Neuronal stem cell (in vitro differentiated cells): ENCODE results near the gene ADRB2.
"Not testable (repeated sequence)": the region's sequence is repeated elsewhere in the genome, so short reads cannot be mapped to it uniquely, and the experiment has no call there.

ENCODE experiments used
- DNase-seq: peaks from one replicate; pipeline ENCODE4 v3.0.0-alpha.2; 2013; ENCODE audit warnings: low spot score
- H2AFZ ChIP-seq: one replicate; pipeline ENCODE4 v1.6.1; 2013; ENCODE audit warnings: mild to moderate bottlenecking, low read length, inconsistent platforms
- H2AK5ac ChIP-seq: 2 replicates; pipeline ENCODE4 v1.6.1; 2013; ENCODE audit warnings: low read depth, mild to moderate bottlenecking, inconsistent platforms, low read length, moderate library complexity, mixed read lengths
- H2BK120ac ChIP-seq: 2 replicates; pipeline ENCODE4 v1.6.1; 2013; ENCODE audit warnings: low read depth, mild to moderate bottlenecking, inconsistent platforms, low read length, moderate library complexity, mixed read lengths
- H2BK12ac ChIP-seq: one replicate; pipeline ENCODE4 v1.6.1; 2013; ENCODE audit warnings: low read length, inconsistent platforms
- H2BK15ac ChIP-seq: 2 replicates; pipeline ENCODE4 v1.6.1; 2013; ENCODE audit warnings: mild to moderate bottlenecking, low read length, inconsistent platforms, mixed read lengths
- H2BK5ac ChIP-seq: one replicate; pipeline ENCODE4 v1.6.1; 2013; ENCODE audit warnings: inconsistent platforms, mild to moderate bottlenecking, low read length, moderate library complexity
- H3K14ac ChIP-seq: one replicate; pipeline ENCODE4 v1.6.1; 2013; ENCODE audit warnings: low read length, inconsistent platforms
- H3K18ac ChIP-seq: 2 replicates; pipeline ENCODE4 v1.6.1; 2013; ENCODE audit warnings: low read length, inconsistent platforms
- H3K23ac ChIP-seq: 2 replicates; pipeline ENCODE4 v1.6.1; 2013; ENCODE audit warnings: low read depth, mild to moderate bottlenecking, mixed read lengths, low read length, inconsistent platforms; ENCODE audit not compliant: poor library complexity
- H3K27ac ChIP-seq: replicated peaks from 3 replicates; pipeline ENCODE4 v1.5.1; 2013; ENCODE audit warnings: low read length, inconsistent platforms
- H3K27me3 ChIP-seq, 3 experiments: 2 replicates each; pipeline ENCODE4 v1.6.1; 2013; ENCODE audit warnings: low read length in 3 of 3, mild to moderate bottlenecking in 2 of 3, inconsistent platforms in 1 of 3, low read depth in 1 of 3, mixed read lengths in 1 of 3, moderate library complexity in 1 of 3; ENCODE audit not compliant: control insufficient read depth in 3 of 3, insufficient read depth in 3 of 3
- H3K36me3 ChIP-seq, 2 donors: replicated peaks in 1 of 2; 2 replicates each; pipeline ENCODE4 v1.6.1; 2013; ENCODE audit warnings: low read length in 2 of 2; ENCODE audit not compliant: control insufficient read depth in 2 of 2, insufficient read depth in 2 of 2
- H3K4ac ChIP-seq: 2 replicates; pipeline ENCODE4 v1.6.1; 2013; ENCODE audit warnings: inconsistent platforms, mild to moderate bottlenecking, low read length, moderate library complexity
- H3K4me1 ChIP-seq, 2 donors: 1 replicate in 1 of 2; 2 replicates in 1 of 2; pipeline ENCODE4 v1.6.1; 2013; ENCODE audit warnings: low read length in 2 of 2, low read depth in 1 of 2; ENCODE audit not compliant: control insufficient read depth in 2 of 2, insufficient read depth in 1 of 2
- H3K4me2 ChIP-seq: one replicate; pipeline ENCODE4 v1.6.1; 2013; ENCODE audit warnings: mild to moderate bottlenecking, low read length, inconsistent platforms; ENCODE audit not compliant: insufficient read depth, poor library complexity, severe bottlenecking
- H3K4me3 ChIP-seq, 2 donors: 2 replicates each; pipeline ENCODE4 v1.5.1; 2013; ENCODE audit warnings: low read length in 2 of 2, mild to moderate bottlenecking in 2 of 2, inconsistent platforms in 1 of 2, moderate library complexity in 1 of 2
- H3K79me1 ChIP-seq: one replicate; pipeline ENCODE4 v1.6.1; 2013; ENCODE audit warnings: low read depth, mild to moderate bottlenecking, inconsistent platforms, low read length, moderate library complexity
- H3K9ac ChIP-seq: one replicate; pipeline ENCODE4 v1.6.1; 2013; ENCODE audit warnings: mild to moderate bottlenecking, low read depth, low read length, inconsistent platforms; ENCODE audit not compliant: poor library complexity
- H3K9me3 ChIP-seq, 2 donors: replicated peaks in 1 of 2; 2 replicates each; pipeline versions ENCODE3 to v1.6.1; 2013; ENCODE audit warnings: low read length in 2 of 2, mild to moderate bottlenecking in 2 of 2, inconsistent platforms in 1 of 2, low read depth in 1 of 2, mixed read lengths in 1 of 2, moderate library complexity in 1 of 2; ENCODE audit not compliant: control insufficient read depth in 2 of 2, insufficient read depth in 1 of 2
- H4K8ac ChIP-seq: one replicate; pipeline ENCODE4 v1.6.1; 2013; ENCODE audit warnings: low read depth, mild to moderate bottlenecking, inconsistent platforms, low read length, moderate library complexity
- H4K91ac ChIP-seq: one replicate; pipeline ENCODE4 v1.6.1; 2013; ENCODE audit warnings: low read length, low read depth, mild to moderate bottlenecking, inconsistent platforms; ENCODE audit not compliant: poor library complexity
- WGBS, 2 donors: extraction: QIAGEN DNeasy Blood & Tissue Kit; methylation state at CpG; one replicate each; pipeline ENCODE4 v1.1.7; 2013; ENCODE audit warnings: missing lambda C conversion rate in 2 of 2, mixed read lengths in 1 of 2; ENCODE audit not compliant: insufficient read length in 2 of 2, insufficient replicate concordance in 1 of 2; ENCODE audit errors: extremely low coverage in 2 of 2; 5-methylcytosine and 5-hydroxymethylcytosine counted together

ADRB2 gene

GRCh38 chr5:148798786-148799185 lies 27.6 kb upstream of the ADRB2 start:
- H3K4me3 ChIP-seq: no peak overlapping the region
- H3K9ac ChIP-seq: no peak overlapping the region
- no peak overlapping the region for H3K27ac ChIP-seq
- no peak overlapping the region for H2AK5ac ChIP-seq
- H4K91ac ChIP-seq: no peak overlapping the region
- H3K4ac ChIP-seq: no peak overlapping the region
- no peaks in the 10 kb centered on the region for H3K4me1 ChIP-seq
- WGBS, 2 donors: no CpG with 5 or more reads among the region's 1 CpG
- no peak overlapping the region for H3K18ac ChIP-seq
- no peak overlapping the region for H3K4me2 ChIP-seq
- H2BK12ac ChIP-seq: no peak overlapping the region
- no peak overlapping the region for H2BK15ac ChIP-seq
- no peak overlapping the region for H4K8ac ChIP-seq
- H3K27me3 ChIP-seq: no peaks in the 10 kb centered on the region
- H2BK120ac ChIP-seq: no peak overlapping the region
- H3K79me1 ChIP-seq: no peaks in the 10 kb centered on the region
- no peak overlapping the region for H3K14ac ChIP-seq
- no peak overlapping the region for H3K23ac ChIP-seq
- DNase-seq: no peak
- H2BK5ac ChIP-seq: no peak overlapping the region
- no peaks in the 10 kb centered on the region for H3K36me3 ChIP-seq
- no peaks in the 10 kb centered on the region for H3K9me3 ChIP-seq
- no peak overlapping the region for H2AFZ ChIP-seq

GRCh38 chr5:148799737-148800527 lies 26.5 kb upstream of the ADRB2 start:
- no peak overlapping the region for H3K4me2 ChIP-seq
- H3K14ac ChIP-seq: no peak overlapping the region
- no peak overlapping the region for H3K18ac ChIP-seq
- no peak overlapping the region for H3K27ac ChIP-seq
- no peak overlapping the region for H3K4me3 ChIP-seq
- no peak overlapping the region for H4K91ac ChIP-seq
- H2BK15ac ChIP-seq: no peak overlapping the region
- H3K4ac ChIP-seq: no peak overlapping the region
- no peaks in the 10 kb centered on the region for H3K36me3 ChIP-seq
- H3K9me3 ChIP-seq: no peaks in the 10 kb centered on the region
- no peak overlapping the region for H2BK5ac ChIP-seq
- no CpG with 5 or more reads among the region's 9 CpGs for WGBS, 2 donors
- H3K4me1 ChIP-seq: no peaks in the 10 kb centered on the region
- no peaks in the 10 kb centered on the region for H3K79me1 ChIP-seq
- H3K27me3 ChIP-seq: no peaks in the 10 kb centered on the region
- H2BK12ac ChIP-seq: no peak overlapping the region
- no peak overlapping the region for H4K8ac ChIP-seq
- no peak overlapping the region for H2BK120ac ChIP-seq
- H2AFZ ChIP-seq: no peak overlapping the region
- no peak overlapping the region for H2AK5ac ChIP-seq
- H3K23ac ChIP-seq: no peak overlapping the region
- no peak overlapping the region for H3K9ac ChIP-seq
- DNase-seq: no peak

- DNase-seq: no peak
- Histone ChIP-seq H2BK15ac (no peak overlapping the region), H3K4me2 (no peak overlapping the region), H3K14ac (no peak overlapping the region), H3K9ac (no peak overlapping the region), H3K79me1 (no peaks in the 10 kb centered on the region), H3K27ac (no peak overlapping the region), H3K23ac (no peak overlapping the region), H3K4me1 (no peaks in the 10 kb centered on the region), H4K91ac (no peak overlapping the region), H2BK120ac (no peak overlapping the region), H2BK5ac (no peak overlapping the region), H2AK5ac (no peak overlapping the region), H3K36me3 (no peaks in the 10 kb centered on the region), H3K18ac (no peak overlapping the region), H3K9me3 (no peaks in the 10 kb centered on the region), H4K8ac (no peak overlapping the region), H2BK12ac (no peak overlapping the region), H3K4me3 (no peak overlapping the region), H3K27me3 (no peaks in the 10 kb centered on the region), H2AFZ (no peak overlapping the region), H3K4ac (no peak overlapping the region)
- WGBS, 2 donors: no CpG with 5 or more reads among the region's 4 CpGs
Observed at GRCh38 chr5:148801682-148802276, 24.6 kb upstream of the ADRB2 start.

GRCh38 chr5:148803451-148803850 lies 23.0 kb upstream of the ADRB2 start:
- H2BK5ac ChIP-seq, H2AFZ ChIP-seq, H3K4me1 ChIP-seq, H2BK12ac ChIP-seq, H3K79me1 ChIP-seq, H2AK5ac ChIP-seq, H3K4me2 ChIP-seq, H3K9ac ChIP-seq, H2BK15ac ChIP-seq, H3K23ac ChIP-seq, DNase-seq, H3K4ac ChIP-seq, H3K18ac ChIP-seq, H3K27ac ChIP-seq, H4K91ac ChIP-seq, H3K14ac ChIP-seq, H4K8ac ChIP-seq, H3K36me3 ChIP-seq, H3K9me3 ChIP-seq, H3K4me3 ChIP-seq, H3K27me3 ChIP-seq, H2BK120ac ChIP-seq: not testable (repeated sequence)
- WGBS, 2 donors: no CpG with 5 or more reads among the region's 3 CpGs
